Liver (tissue), 9 donors: ENCODE measurements around the gene CHTF8. TPM values are rescaled to one million over a fixed set of nuclear protein-coding genes. Genes with fewer than 3 reads are reported as not detected.

Experiments used
- DNase-seq: peaks from one replicate; pipeline ENCODE4 v3.0.0-alpha.2; 2017; ENCODE audit warnings: low spot score
- H3K27ac ChIP-seq, 2 donors: one replicate each; pipeline ENCODE4 v1.7.0; 2013; ENCODE audit warnings: inconsistent platforms in 2 of 2, low read length in 2 of 2, control low read depth in 1 of 2, low read depth in 1 of 2, mild to moderate bottlenecking in 1 of 2
- H3K27me3 ChIP-seq, 4 donors: one replicate each; pipeline versions ENCODE4 v1.6.1 to v1.7.0; 2013; ENCODE audit warnings: low read length in 3 of 4, inconsistent platforms in 1 of 4, mild to moderate bottlenecking in 1 of 4, moderate library complexity in 1 of 4; ENCODE audit not compliant: control insufficient read depth in 4 of 4, insufficient read depth in 4 of 4
- H3K36me3 ChIP-seq, 4 donors: one replicate each; pipeline versions ENCODE4 v1.6.1 to v1.7.0; 2013; ENCODE audit warnings: low read length in 3 of 4, mild to moderate bottlenecking in 3 of 4, low read depth in 1 of 4, moderate library complexity in 1 of 4; ENCODE audit not compliant: control insufficient read depth in 4 of 4, insufficient read depth in 3 of 4
- H3K4me1 ChIP-seq, 4 donors: one replicate each; pipeline versions ENCODE4 v1.6.1 to v1.7.0; 2013; ENCODE audit warnings: low read length in 3 of 4, mild to moderate bottlenecking in 3 of 4, moderate library complexity in 1 of 4; ENCODE audit not compliant: control insufficient read depth in 4 of 4, insufficient read depth in 4 of 4
- H3K4me3 ChIP-seq, 3 donors: one replicate each; pipeline versions ENCODE4 v1.6.1 to v1.7.0; 2013; ENCODE audit warnings: low read length in 3 of 3, control low read depth in 1 of 3, low read depth in 1 of 3, mild to moderate bottlenecking in 1 of 3
- H3K9ac ChIP-seq, 2 donors: one replicate each; pipeline ENCODE4 v1.7.0; 2013; ENCODE audit warnings: low read length in 2 of 2, mild to moderate bottlenecking in 2 of 2, moderate library complexity in 2 of 2, control low read depth in 1 of 2, low read depth in 1 of 2
- H3K9me3 ChIP-seq, 4 donors: one replicate each; pipeline versions ENCODE4 v1.6.1 to v1.7.0; 2013; ENCODE audit warnings: low read length in 3 of 4; ENCODE audit not compliant: control insufficient read depth in 4 of 4
- EGR1 ChIP-seq, 2 donors: IDR thresholded peaks; 2 replicates each; pipeline ENCODE4 v1.6.1; 2016 to 2018; ENCODE audit warnings: antibody characterized with exemption in 2 of 2, low read depth in 2 of 2
- FOXA1 ChIP-seq: IDR thresholded peaks from 2 replicates; pipeline ENCODE4 v1.6.1; 2016; ENCODE audit warnings: antibody characterized with exemption
- HNF4G ChIP-seq: IDR thresholded peaks from 2 replicates; pipeline ENCODE4 v1.6.1; 2016; ENCODE audit warnings: antibody characterized with exemption
- JUND ChIP-seq, 2 donors: IDR thresholded peaks; 2 replicates each; pipeline ENCODE4 v1.6.1; 2016; ENCODE audit warnings: antibody characterized with exemption in 2 of 2
- REST ChIP-seq: IDR thresholded peaks from 2 replicates; pipeline ENCODE4 v1.6.1; 2016; ENCODE audit warnings: antibody characterized with exemption, mild to moderate bottlenecking
- RXRA ChIP-seq, 2 donors: IDR thresholded peaks; 2 replicates each; pipeline ENCODE4 v1.6.1; 2017 to 2018; ENCODE audit warnings: antibody characterized with exemption in 2 of 2, mild to moderate bottlenecking in 1 of 2
- SP1 ChIP-seq: IDR thresholded peaks from 2 replicates; pipeline ENCODE4 v1.6.1; 2018; ENCODE audit warnings: antibody characterized with exemption, mild to moderate bottlenecking
- TAF1 ChIP-seq: conservative IDR thresholded peaks from 2 replicates; pipeline ENCODE4 v1.6.1; 2016; ENCODE audit warnings: antibody characterized with exemption, mild to moderate bottlenecking
- ZBTB33 ChIP-seq: IDR thresholded peaks from 2 replicates; pipeline ENCODE4 v1.6.1; 2016; ENCODE audit warnings: antibody characterized with exemption
- WGBS: extraction: QIAGEN DNeasy Blood & Tissue Kit; methylation state at CpG from one replicate; pipeline ENCODE4 v1.1.7; 2013; 5-methylcytosine and 5-hydroxymethylcytosine counted together
- polyA plus RNA-seq, 2 donors: library from polyadenylated mRNA; stranded (reverse) in 1 of 2; unstranded in 1 of 2; fragments of 200-250 nt in 1 of 2; fragments of >200 nt in 1 of 2; fragmentation: Nextera tagmentation in 1 of 2; extraction: Ambion mirVana in 1 of 2; gene quantifications; one replicate each; pipeline versions ENCODE4 v1.2.1 to v1.2.3, GENCODE V29; 2013 to 2015
- total RNA-seq, 2 donors: library from RNA; depleted of rRNA; stranded (reverse); fragments of >200 nt; gene quantifications; one replicate each; pipeline ENCODE4 v1.2.3, GENCODE V29; 2014
- TF ChIP-seq, protein P1 (sequence below): IDR thresholded peaks from 2 replicates; pipeline ENCODE4 v1.6.1; 2016; ENCODE audit warnings: antibody characterized with exemption
- TF ChIP-seq, protein P2 (sequence below): fragments of 150-350 bp; IDR thresholded peaks from 2 replicates; pipeline ENCODE4 v1.5.1; 2017; ENCODE audit warnings: improper control_type of control experiment, low read depth, low read length; ENCODE audit not compliant: missing input control
- donor health status: healthy.
- donor health status: healthy.
- donor health status: healthy.
- donor health status: healthy.
- donor health status: healthy.

Gene CHTF8
- total and polyA plus RNA-seq, 4 donors = 15.2 to 56.9 (median 51.6) TPM

- H3K9ac ChIP-seq = peak overlapping the region; percentile 75 to 85
- peaks cover 0 to 3% (median under 1%) of the 10 kb centered on the region in 4 donors for H3K36me3 ChIP-seq
- no peaks in the 10 kb centered on the region for H3K9me3 ChIP-seq
- H3K27me3 ChIP-seq = no peaks in the 10 kb centered on the region
- peaks cover 0 to 31% (median 16%) of the 10 kb centered on the region in 4 donors for H3K4me1 ChIP-seq
- H3K4me3 ChIP-seq = peak overlapping the region; percentile 90 to 99 (median 93)
- peak overlapping the region; percentile 86 for H3K27ac ChIP-seq
- WGBS = 1% methylated on average over 53 of the region's 53 CpGs
- DNase-seq = peak; percentile 81
- TF ChIP-seq REST = no peak
- no peak for TF ChIP-seq ZBTB33
- TF ChIP-seq, protein P1, sequence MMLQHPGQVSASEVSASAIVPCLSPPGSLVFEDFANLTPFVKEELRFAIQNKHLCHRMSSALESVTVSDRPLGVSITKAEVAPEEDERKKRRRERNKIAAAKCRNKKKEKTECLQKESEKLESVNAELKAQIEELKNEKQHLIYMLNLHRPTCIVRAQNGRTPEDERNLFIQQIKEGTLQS = no peak
- no peak for TF ChIP-seq TAF1
- no peak for TF ChIP-seq SP1
- no peak for TF ChIP-seq EGR1 (IDR thresholded peaks at IDR 0.05; ENCODE audit: low read depth in 2 of 2)
- no peak for TF ChIP-seq JUND (IDR thresholded peaks at IDR 0.05)
- no peak for TF ChIP-seq FOXA1
- no peak for TF ChIP-seq HNF4G
- TF ChIP-seq RXRA (IDR thresholded peaks at IDR 0.05) = no peak
- TF ChIP-seq, protein P2, sequence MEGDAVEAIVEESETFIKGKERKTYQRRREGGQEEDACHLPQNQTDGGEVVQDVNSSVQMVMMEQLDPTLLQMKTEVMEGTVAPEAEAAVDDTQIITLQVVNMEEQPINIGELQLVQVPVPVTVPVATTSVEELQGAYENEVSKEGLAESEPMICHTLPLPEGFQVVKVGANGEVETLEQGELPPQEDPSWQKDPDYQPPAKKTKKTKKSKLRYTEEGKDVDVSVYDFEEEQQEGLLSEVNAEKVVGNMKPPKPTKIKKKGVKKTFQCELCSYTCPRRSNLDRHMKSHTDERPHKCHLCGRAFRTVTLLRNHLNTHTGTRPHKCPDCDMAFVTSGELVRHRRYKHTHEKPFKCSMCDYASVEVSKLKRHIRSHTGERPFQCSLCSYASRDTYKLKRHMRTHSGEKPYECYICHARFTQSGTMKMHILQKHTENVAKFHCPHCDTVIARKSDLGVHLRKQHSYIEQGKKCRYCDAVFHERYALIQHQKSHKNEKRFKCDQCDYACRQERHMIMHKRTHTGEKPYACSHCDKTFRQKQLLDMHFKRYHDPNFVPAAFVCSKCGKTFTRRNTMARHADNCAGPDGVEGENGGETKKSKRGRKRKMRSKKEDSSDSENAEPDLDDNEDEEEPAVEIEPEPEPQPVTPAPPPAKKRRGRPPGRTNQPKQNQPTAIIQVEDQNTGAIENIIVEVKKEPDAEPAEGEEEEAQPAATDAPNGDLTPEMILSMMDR = no peak
These were observed 457 bp downstream of the CHTF8 start for GRCh38 chr16:69131839-69132423.

- peaks cover 0 to 31% (median 18%) of the 10 kb centered on the region in 4 donors for H3K4me1 ChIP-seq
- peak overlapping the region; percentile 90 to 99 (median 93) for H3K4me3 ChIP-seq
- DNase-seq = no peak
- TF ChIP-seq JUND (IDR thresholded peaks at IDR 0.05) = no peak
- no peak for TF ChIP-seq ZBTB33
- TF ChIP-seq SP1 = no peak
- H3K9ac ChIP-seq = peak overlapping the region; percentile 75 to 85
- no peaks in the 10 kb centered on the region for H3K27me3 ChIP-seq
- H3K9me3 ChIP-seq = no peaks in the 10 kb centered on the region
- 14% methylated on average over 15 of the region's 15 CpGs for WGBS
- peak overlapping the region; percentile 86 for H3K27ac ChIP-seq
- H3K36me3 ChIP-seq = peaks cover 0 to 2% (median 0%) of the 10 kb centered on the region in 4 donors
These were observed 1.1 kb downstream of the CHTF8 start for GRCh38 chr16:69131167-69131838.
